Kidney epithelial cell (primary cell): ENCODE data around the gene LAMC2. TPM values are rescaled to one million over a fixed set of nuclear protein-coding genes. Genes with fewer than 3 reads are reported as not detected.

Experiments
- DNase-seq: peaks from one replicate; pipeline ENCODE4 v3.0.0-alpha.2; 2010; ENCODE audit warnings: low read depth
- H3K27me3 ChIP-seq: 2 replicates; pipeline ENCODE4 v1.6.0; 2011; ENCODE audit warnings: low read length; ENCODE audit not compliant: control insufficient read depth, insufficient read depth
- H3K36me3 ChIP-seq: 2 replicates; pipeline ENCODE4 v1.5.1; 2011; ENCODE audit warnings: low read length; ENCODE audit not compliant: control insufficient read depth, insufficient read depth
- H3K4me3 ChIP-seq: 2 replicates; pipeline ENCODE4 v1.5.1; 2011; ENCODE audit warnings: low read depth, mild to moderate bottlenecking, control low read depth, low read length
- total RNA-seq: library from RNA; depleted of rRNA; stranded (reverse); fragments of >200 nt; gene quantifications from 2 replicates; pipeline ENCODE4 v1.2.3, GENCODE V29; 2015
- TF ChIP-seq, protein P1 (sequence below): IDR thresholded peaks from 2 replicates; pipeline ENCODE4 v1.5.1; 2011; ENCODE audit warnings: mild to moderate bottlenecking, moderate library complexity, low read length, control low read depth, inconsistent platforms; ENCODE audit not compliant: insufficient read depth, poor library complexity, severe bottlenecking

Gene LAMC2
- total RNA-seq, 1 donor from 2014 or later, result 1,180 TPM

DNA sequence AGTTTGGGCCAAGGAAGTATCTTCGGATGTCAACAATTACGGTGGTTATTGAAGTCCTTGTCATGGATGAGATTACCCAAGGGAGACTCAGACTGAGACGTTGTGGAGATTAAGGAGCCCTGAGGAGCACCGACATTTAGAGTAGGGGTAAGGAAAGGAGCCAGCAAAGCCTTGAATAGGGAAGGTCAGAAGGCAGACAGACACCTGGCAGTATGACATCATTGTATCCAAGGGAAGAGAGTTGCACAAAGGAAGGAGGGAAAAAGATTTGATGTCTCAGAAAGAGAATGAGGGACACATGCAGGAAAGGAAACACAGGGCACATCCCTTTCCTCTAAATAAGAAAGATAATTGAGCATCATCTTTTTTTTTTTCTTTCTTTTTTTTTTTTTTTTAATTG is 11.7 kb downstream of the LAMC2 start:
- Histone ChIP-seq H3K4me3 (no peak overlapping the region), H3K36me3 (no peaks in the 10 kb centered on the region), H3K27me3 (no peaks in the 10 kb centered on the region)
- DNase-seq, result no peak
- TF ChIP-seq, protein P1, sequence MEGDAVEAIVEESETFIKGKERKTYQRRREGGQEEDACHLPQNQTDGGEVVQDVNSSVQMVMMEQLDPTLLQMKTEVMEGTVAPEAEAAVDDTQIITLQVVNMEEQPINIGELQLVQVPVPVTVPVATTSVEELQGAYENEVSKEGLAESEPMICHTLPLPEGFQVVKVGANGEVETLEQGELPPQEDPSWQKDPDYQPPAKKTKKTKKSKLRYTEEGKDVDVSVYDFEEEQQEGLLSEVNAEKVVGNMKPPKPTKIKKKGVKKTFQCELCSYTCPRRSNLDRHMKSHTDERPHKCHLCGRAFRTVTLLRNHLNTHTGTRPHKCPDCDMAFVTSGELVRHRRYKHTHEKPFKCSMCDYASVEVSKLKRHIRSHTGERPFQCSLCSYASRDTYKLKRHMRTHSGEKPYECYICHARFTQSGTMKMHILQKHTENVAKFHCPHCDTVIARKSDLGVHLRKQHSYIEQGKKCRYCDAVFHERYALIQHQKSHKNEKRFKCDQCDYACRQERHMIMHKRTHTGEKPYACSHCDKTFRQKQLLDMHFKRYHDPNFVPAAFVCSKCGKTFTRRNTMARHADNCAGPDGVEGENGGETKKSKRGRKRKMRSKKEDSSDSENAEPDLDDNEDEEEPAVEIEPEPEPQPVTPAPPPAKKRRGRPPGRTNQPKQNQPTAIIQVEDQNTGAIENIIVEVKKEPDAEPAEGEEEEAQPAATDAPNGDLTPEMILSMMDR, result no peak

DNA sequence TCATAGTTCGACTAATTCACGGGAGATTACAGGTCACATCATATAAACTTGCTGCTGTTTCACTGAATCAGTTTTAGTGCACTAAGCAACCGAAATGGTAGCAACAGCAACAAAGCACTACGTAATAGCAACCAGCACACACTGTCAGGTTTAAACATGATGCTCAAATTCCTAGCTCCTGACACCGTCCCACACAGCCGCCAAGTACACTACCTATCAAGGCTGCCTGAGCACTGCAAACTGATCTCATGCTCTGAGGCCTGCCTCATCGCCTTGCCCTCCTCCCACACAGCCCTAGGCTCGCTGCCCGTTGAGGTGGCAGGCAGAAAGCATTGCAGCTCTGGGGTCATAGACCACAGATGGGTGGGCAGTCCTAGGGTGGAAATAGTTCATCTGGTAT is 12.4 kb downstream of the LAMC2 start:
- peak; percentile 86 for DNase-seq
- no peaks in the 10 kb centered on the region for H3K36me3 ChIP-seq
- H3K4me3 ChIP-seq, result no peak overlapping the region
- H3K27me3 ChIP-seq, result no peaks in the 10 kb centered on the region
- TF ChIP-seq, protein P1, result no peak

DNA sequence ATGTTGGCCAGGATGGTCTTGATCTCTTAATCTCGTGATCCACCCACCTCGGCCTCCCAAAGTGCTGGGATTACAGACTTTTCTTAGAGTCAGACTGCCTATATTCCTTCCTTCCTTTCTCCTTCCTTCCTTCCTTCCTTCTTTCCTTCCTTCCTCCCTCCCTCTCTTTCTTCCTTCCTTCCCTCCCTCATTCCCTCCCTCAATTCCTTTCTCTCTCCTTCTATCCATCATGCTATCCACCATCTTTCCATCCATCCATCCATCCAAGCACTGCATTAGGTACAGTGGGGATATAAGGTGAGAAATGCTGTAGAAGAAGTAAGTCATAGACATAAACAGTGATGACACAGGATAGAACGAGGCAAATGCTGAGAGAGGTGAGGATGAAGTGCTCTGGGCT is 13.2 kb downstream of the LAMC2 start:
- no peaks in the 10 kb centered on the region for H3K36me3 ChIP-seq

DNA sequence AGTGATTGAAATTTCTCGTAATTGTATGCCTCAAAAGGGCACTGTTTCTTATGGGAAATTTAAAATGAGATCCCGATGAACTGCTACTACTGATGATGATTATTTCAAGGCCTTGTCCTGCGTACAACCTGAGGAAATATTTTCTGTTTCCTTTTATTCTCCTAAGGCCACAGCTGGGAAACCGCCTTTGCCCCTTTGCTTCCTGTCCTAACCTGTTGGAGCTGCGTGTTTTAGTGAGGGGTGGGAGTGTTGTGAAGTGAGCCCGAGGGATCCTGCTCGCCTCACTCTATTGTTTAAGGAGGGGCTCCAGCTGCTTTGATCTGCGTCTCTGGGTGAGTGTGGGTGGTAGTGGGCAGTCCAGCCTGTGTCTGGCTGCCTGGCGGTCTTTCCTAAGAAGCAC is 14.4 kb downstream of the LAMC2 start:
- H3K4me3 ChIP-seq, result no peak overlapping the region
- no peaks in the 10 kb centered on the region for H3K36me3 ChIP-seq
- no peak for DNase-seq
- TF ChIP-seq, protein P1, result no peak
- H3K27me3 ChIP-seq, result no peaks in the 10 kb centered on the region

More for the DNA sequence above, 13.2 kb downstream of the LAMC2 start:
- no peak for DNase-seq
- H3K4me3 ChIP-seq, result no peak overlapping the region
- H3K27me3 ChIP-seq, result no peaks in the 10 kb centered on the region
- TF ChIP-seq, protein P1, result no peak

DNA sequence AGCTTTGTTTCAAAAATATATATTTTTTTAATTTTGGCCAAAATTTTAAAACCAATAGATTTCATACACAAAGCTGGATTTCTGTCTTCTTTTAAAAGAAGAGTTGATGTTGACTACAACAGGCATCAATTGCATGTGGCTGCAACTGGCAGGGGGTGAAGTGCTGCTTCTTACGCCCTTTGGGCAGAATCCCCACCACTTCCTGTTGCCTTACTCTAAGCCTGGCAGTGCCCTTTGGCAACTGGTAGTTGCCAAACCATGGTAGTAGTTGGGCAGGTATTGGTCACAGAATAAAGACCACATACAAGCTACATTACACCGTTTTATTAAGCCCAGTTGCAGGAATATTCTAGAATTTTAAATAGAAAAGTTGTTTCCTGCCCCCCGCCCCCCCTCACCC is 17.0 kb downstream of the LAMC2 start:
- TF ChIP-seq, protein P1, result no peak
- H3K27me3 ChIP-seq, result no peaks in the 10 kb centered on the region
- H3K4me3 ChIP-seq, result no peak overlapping the region
- DNase-seq, result no peak
- H3K36me3 ChIP-seq, result no peaks in the 10 kb centered on the region

DNA sequence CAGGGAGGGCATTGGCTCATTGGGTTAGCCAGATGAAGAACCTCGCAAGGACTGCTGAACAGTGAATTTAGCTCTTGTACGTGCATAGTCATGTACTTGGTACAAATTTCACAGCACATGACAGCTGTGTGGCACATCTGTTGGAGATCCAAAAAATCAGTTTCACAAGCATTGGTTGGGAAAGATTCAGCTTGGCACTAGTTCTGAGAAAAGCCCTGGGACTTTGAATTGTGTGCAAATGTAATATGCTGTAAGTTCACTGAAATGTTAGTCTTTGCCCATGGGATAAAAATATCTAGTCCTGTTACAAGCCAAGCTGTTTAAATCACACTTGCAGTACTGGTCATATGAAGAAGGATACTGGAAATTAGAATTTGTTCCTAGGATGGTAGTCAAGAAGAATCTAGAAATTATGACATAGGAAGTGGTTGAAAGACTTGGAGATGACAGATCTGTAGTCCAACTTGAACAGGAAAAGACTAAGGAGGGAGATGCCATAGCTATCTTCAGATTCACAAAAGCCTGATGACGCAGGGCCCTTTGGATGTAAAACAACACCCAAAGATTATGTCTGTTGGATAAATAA is 19.2 kb downstream of the LAMC2 start:
- Histone ChIP-seq H3K4me3 (no peak overlapping the region), H3K27me3 (no peaks in the 10 kb centered on the region), H3K36me3 (no peaks in the 10 kb centered on the region)
- TF ChIP-seq, protein P1, result no peak
- no peak for DNase-seq
